A549 (cell line): ENCODE results near the gene PTPN4.

Experiments
- EP300 ChIP-seq, 2 experiments: fragments of >200 bp; sonication (Bioruptor Twin); formaldehyde crosslinking; IDR thresholded peaks; 2 replicates in 1 of 2; 3 replicates in 1 of 2; pipeline ENCODE4 v1.6.1; 2016 to 2017
- ESRRA ChIP-seq: fragments of 150-350 bp; IDR thresholded peaks from 2 replicates; pipeline ENCODE4 v1.6.1; 2014; ENCODE audit warnings: mild to moderate bottlenecking, low read length, borderline replicate concordance
- JUN ChIP-seq, 2 experiments: fragments of >200 bp; sonication (Bioruptor Twin); formaldehyde crosslinking; IDR thresholded peaks; 2 replicates in 1 of 2; 3 replicates in 1 of 2; pipeline ENCODE4 v1.6.1; 2016 to 2017
- JUNB ChIP-seq: fragments of >200 bp; sonication (Bioruptor Twin); formaldehyde crosslinking; IDR thresholded peaks from 2 replicates; pipeline ENCODE4 v1.6.1; 2016
- NR3C1 ChIP-seq: fragments of >200 bp; sonication (Bioruptor Twin); formaldehyde crosslinking; IDR thresholded peaks from 3 replicates; pipeline ENCODE4 v1.6.1; 2017
- POLR2AphosphoS2 ChIP-seq: conservative IDR thresholded peaks from 2 replicates; pipeline ENCODE4 v1.6.1; 2012; ENCODE audit warnings: low read length, improper control_type of control experiment, inconsistent platforms
- REST ChIP-seq: fragments of 200-600 bp; sonication (generic); IDR thresholded peaks from 2 replicates; pipeline ENCODE4 v1.6.1; 2016; ENCODE audit warnings: antibody characterized with exemption, mild to moderate bottlenecking, moderate library complexity
- RFX5 ChIP-seq: fragments of 450-650 bp; IDR thresholded peaks from 2 replicates; pipeline ENCODE4 v1.7.1; 2014; ENCODE audit warnings: antibody characterized with exemption, mild to moderate bottlenecking, moderate library complexity
- SREBF2 ChIP-seq: fragments of 450-650 bp; IDR thresholded peaks from 2 replicates; pipeline ENCODE4 v1.6.1; 2014; ENCODE audit warnings: mild to moderate bottlenecking, moderate library complexity
- TF ChIP-seq, protein P1 (sequence below): fragments of >200 bp; sonication (Bioruptor Twin); formaldehyde crosslinking; IDR thresholded peaks from 3 replicates; pipeline ENCODE4 v1.5.1; 2016

DNA sequence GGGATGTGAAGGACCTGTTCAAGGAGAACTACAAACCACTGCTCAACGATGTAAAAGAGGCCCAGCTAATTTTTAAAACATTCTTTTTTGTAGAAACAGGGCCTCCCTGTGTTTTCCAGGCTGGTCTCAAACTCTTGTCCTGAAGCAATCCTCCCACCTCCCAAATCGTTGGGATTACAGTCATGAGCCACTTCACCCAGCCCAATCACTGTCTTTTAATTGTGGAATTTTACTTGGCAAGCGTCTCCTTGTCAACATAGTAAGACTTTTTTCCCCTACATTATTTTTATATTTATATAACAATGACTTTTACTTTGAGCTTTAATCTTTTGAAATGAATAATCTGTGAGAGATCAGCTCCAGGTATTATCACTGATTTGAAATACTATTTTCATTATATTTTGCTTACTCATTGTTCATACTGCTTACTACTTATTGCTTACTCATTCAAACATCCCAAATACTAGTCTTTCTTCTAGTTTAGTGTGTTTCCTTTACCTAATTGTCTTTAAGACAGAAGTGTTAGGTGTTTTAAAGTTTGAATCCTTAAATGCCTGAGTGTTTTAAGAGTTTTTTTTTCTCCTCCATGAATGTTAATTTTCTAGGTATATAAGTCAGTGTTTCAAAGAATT is 48.9 kb downstream of the PTPN4 start:
- TF ChIP-seq, protein P1, sequence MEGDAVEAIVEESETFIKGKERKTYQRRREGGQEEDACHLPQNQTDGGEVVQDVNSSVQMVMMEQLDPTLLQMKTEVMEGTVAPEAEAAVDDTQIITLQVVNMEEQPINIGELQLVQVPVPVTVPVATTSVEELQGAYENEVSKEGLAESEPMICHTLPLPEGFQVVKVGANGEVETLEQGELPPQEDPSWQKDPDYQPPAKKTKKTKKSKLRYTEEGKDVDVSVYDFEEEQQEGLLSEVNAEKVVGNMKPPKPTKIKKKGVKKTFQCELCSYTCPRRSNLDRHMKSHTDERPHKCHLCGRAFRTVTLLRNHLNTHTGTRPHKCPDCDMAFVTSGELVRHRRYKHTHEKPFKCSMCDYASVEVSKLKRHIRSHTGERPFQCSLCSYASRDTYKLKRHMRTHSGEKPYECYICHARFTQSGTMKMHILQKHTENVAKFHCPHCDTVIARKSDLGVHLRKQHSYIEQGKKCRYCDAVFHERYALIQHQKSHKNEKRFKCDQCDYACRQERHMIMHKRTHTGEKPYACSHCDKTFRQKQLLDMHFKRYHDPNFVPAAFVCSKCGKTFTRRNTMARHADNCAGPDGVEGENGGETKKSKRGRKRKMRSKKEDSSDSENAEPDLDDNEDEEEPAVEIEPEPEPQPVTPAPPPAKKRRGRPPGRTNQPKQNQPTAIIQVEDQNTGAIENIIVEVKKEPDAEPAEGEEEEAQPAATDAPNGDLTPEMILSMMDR: no peak
- TF ChIP-seq SREBF2 (no peak), RFX5 (no peak), ESRRA (no peak), POLR2AphosphoS2 (no peak), NR3C1 (no peak), JUNB (no peak), EP300 (IDR thresholded peaks at IDR 0.05) (no peak), JUN (IDR thresholded peaks at IDR 0.05) (no peak), REST (no peak)
